Liver (tissue), 9 donors: ENCODE results near the gene NUP35. TPM values are rescaled to one million over a fixed set of nuclear protein-coding genes. Genes with fewer than 3 reads are reported as not detected.
"Not testable (repeated sequence)": the region's sequence is repeated elsewhere in the genome, so short reads cannot be mapped to it uniquely, and the experiment has no call there.

Experiments
- DNase-seq: peaks from one replicate; pipeline ENCODE4 v3.0.0-alpha.2; 2017; ENCODE audit warnings: low spot score
- H3K27ac ChIP-seq, 2 donors: one replicate each; pipeline ENCODE4 v1.7.0; 2013; ENCODE audit warnings: inconsistent platforms in 2 of 2, low read length in 2 of 2, control low read depth in 1 of 2, low read depth in 1 of 2, mild to moderate bottlenecking in 1 of 2
- H3K27me3 ChIP-seq, 4 donors: one replicate each; pipeline versions ENCODE4 v1.6.1 to v1.7.0; 2013; ENCODE audit warnings: low read length in 3 of 4, inconsistent platforms in 1 of 4, mild to moderate bottlenecking in 1 of 4, moderate library complexity in 1 of 4; ENCODE audit not compliant: control insufficient read depth in 4 of 4, insufficient read depth in 4 of 4
- H3K36me3 ChIP-seq, 4 donors: one replicate each; pipeline versions ENCODE4 v1.6.1 to v1.7.0; 2013; ENCODE audit warnings: low read length in 3 of 4, mild to moderate bottlenecking in 3 of 4, low read depth in 1 of 4, moderate library complexity in 1 of 4; ENCODE audit not compliant: control insufficient read depth in 4 of 4, insufficient read depth in 3 of 4
- H3K4me1 ChIP-seq, 4 donors: one replicate each; pipeline versions ENCODE4 v1.6.1 to v1.7.0; 2013; ENCODE audit warnings: low read length in 3 of 4, mild to moderate bottlenecking in 3 of 4, moderate library complexity in 1 of 4; ENCODE audit not compliant: control insufficient read depth in 4 of 4, insufficient read depth in 4 of 4
- H3K4me3 ChIP-seq, 3 donors: one replicate each; pipeline versions ENCODE4 v1.6.1 to v1.7.0; 2013; ENCODE audit warnings: low read length in 3 of 3, control low read depth in 1 of 3, low read depth in 1 of 3, mild to moderate bottlenecking in 1 of 3
- H3K9ac ChIP-seq, 2 donors: one replicate each; pipeline ENCODE4 v1.7.0; 2013; ENCODE audit warnings: low read length in 2 of 2, mild to moderate bottlenecking in 2 of 2, moderate library complexity in 2 of 2, control low read depth in 1 of 2, low read depth in 1 of 2
- H3K9me3 ChIP-seq, 4 donors: one replicate each; pipeline versions ENCODE4 v1.6.1 to v1.7.0; 2013; ENCODE audit warnings: low read length in 3 of 4; ENCODE audit not compliant: control insufficient read depth in 4 of 4
- EGR1 ChIP-seq, 2 donors: IDR thresholded peaks; 2 replicates each; pipeline ENCODE4 v1.6.1; 2016 to 2018; ENCODE audit warnings: antibody characterized with exemption in 2 of 2, low read depth in 2 of 2
- FOXA1 ChIP-seq: IDR thresholded peaks from 2 replicates; pipeline ENCODE4 v1.6.1; 2016; ENCODE audit warnings: antibody characterized with exemption
- FOXA2 ChIP-seq: IDR thresholded peaks from 2 replicates; pipeline ENCODE4 v1.6.1; 2016; ENCODE audit warnings: antibody characterized with exemption
- GABPA ChIP-seq, 2 donors: IDR thresholded peaks in 1 of 2; conservative IDR thresholded peaks in 1 of 2; 2 replicates each; pipeline ENCODE4 v1.6.1; 2016; ENCODE audit warnings: antibody characterized with exemption in 2 of 2, mild to moderate bottlenecking in 1 of 2, moderate library complexity in 1 of 2
- HNF4A ChIP-seq, 2 donors: conservative IDR thresholded peaks; 2 replicates each; pipeline ENCODE4 v1.6.1; 2016; ENCODE audit warnings: antibody characterized with exemption in 2 of 2, mild to moderate bottlenecking in 2 of 2
- HNF4G ChIP-seq: IDR thresholded peaks from 2 replicates; pipeline ENCODE4 v1.6.1; 2016; ENCODE audit warnings: antibody characterized with exemption
- JUND ChIP-seq, 2 donors: IDR thresholded peaks; 2 replicates each; pipeline ENCODE4 v1.6.1; 2016; ENCODE audit warnings: antibody characterized with exemption in 2 of 2
- NR2F2 ChIP-seq: IDR thresholded peaks from 2 replicates; pipeline ENCODE4 v1.6.1; 2016; ENCODE audit warnings: antibody characterized with exemption
- RAD21 ChIP-seq, 2 donors: IDR thresholded peaks; 2 replicates each; pipeline ENCODE4 v1.6.1; 2016; ENCODE audit warnings: antibody characterized with exemption in 2 of 2, mild to moderate bottlenecking in 2 of 2
- RXRA ChIP-seq, 2 donors: IDR thresholded peaks; 2 replicates each; pipeline ENCODE4 v1.6.1; 2017 to 2018; ENCODE audit warnings: antibody characterized with exemption in 2 of 2, mild to moderate bottlenecking in 1 of 2
- SP1 ChIP-seq: IDR thresholded peaks from 2 replicates; pipeline ENCODE4 v1.6.1; 2018; ENCODE audit warnings: antibody characterized with exemption, mild to moderate bottlenecking
- TAF1 ChIP-seq: conservative IDR thresholded peaks from 2 replicates; pipeline ENCODE4 v1.6.1; 2016; ENCODE audit warnings: antibody characterized with exemption, mild to moderate bottlenecking
- YY1 ChIP-seq: IDR thresholded peaks from 2 replicates; pipeline ENCODE4 v1.6.1; 2016; ENCODE audit warnings: antibody characterized with exemption, mild to moderate bottlenecking
- WGBS: extraction: QIAGEN DNeasy Blood & Tissue Kit; methylation state at CpG from one replicate; pipeline ENCODE4 v1.1.7; 2013; 5-methylcytosine and 5-hydroxymethylcytosine counted together
- polyA plus RNA-seq, 2 donors: library from polyadenylated mRNA; stranded (reverse) in 1 of 2; unstranded in 1 of 2; fragments of 200-250 nt in 1 of 2; fragments of >200 nt in 1 of 2; fragmentation: Nextera tagmentation in 1 of 2; extraction: Ambion mirVana in 1 of 2; gene quantifications; one replicate each; pipeline versions ENCODE4 v1.2.1 to v1.2.3, GENCODE V29; 2013 to 2015
- total RNA-seq, 2 donors: library from RNA; depleted of rRNA; stranded (reverse); fragments of >200 nt; gene quantifications; one replicate each; pipeline ENCODE4 v1.2.3, GENCODE V29; 2014
- TF ChIP-seq, protein P1 (sequence below): IDR thresholded peaks from 2 replicates; pipeline ENCODE4 v1.6.1; 2016; ENCODE audit warnings: antibody characterized with exemption
- TF ChIP-seq, protein P2 (sequence below): IDR thresholded peaks from 2 replicates; pipeline ENCODE4 v1.6.1; 2016; ENCODE audit warnings: antibody characterized with exemption, mild to moderate bottlenecking
- TF ChIP-seq, protein P3 (sequence below): IDR thresholded peaks from 2 replicates; pipeline ENCODE4 v1.6.1; 2016; ENCODE audit warnings: antibody characterized with exemption
- TF ChIP-seq, protein P4 (sequence below): fragments of 150-350 bp; IDR thresholded peaks from 2 replicates; pipeline ENCODE4 v1.5.1; 2017; ENCODE audit warnings: improper control_type of control experiment, low read depth, low read length; ENCODE audit not compliant: missing input control
- TF ChIP-seq, protein P5 (sequence below): IDR thresholded peaks from 2 replicates; pipeline ENCODE4 v1.6.1; 2016; ENCODE audit warnings: antibody characterized with exemption
- donor health status: healthy.
- donor health status: healthy.
- donor health status: healthy.
- donor health status: healthy.
- donor health status: healthy.

NUP35 gene
- total and polyA plus RNA-seq, 4 donors = 6.8 to 15.0 (median 10.8) TPM

DNA sequence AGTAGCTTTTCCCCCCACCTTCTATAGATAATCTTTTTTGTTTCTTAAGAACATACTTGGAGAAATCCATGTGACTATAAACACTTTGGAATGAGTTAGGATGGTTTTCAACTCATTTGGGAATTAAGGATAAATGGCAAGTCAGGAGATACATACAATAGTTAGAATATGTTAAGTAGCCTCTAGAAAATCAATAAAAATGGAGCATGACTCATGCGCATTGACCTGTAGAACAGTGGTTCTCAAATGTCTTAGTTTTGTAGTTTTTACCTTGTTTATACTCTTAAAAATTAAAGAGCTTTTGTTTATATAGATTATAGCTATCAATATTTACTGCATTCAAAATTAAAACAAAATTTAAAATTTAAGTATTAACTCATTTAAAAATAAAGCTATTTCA, 24.7 kb downstream of the NUP35 start:
- 100% methylated on average over 1 of the region's 1 CpG for whole genome bisulfite sequencing

DNA sequence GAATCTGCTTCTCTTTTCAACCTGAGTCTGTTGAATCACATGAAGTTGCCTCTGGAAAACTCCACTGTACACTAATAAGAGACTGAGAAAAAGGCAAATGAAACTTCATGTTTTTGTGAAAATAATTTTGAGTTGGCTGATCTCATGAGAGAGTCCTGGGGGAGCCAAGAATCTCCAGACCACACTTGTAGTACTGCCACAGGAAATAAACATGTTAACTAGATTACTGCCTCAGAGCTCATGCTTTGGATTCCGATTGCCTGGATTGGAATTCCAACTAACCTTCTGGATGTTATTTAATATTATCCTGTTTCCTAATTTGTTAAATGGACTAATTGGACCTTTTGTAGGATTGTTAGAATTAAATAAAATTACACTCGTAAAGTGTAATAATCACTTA, 25.2 kb downstream of the NUP35 start:
- WGBS = 89% methylated on average over 2 of the region's 2 CpGs
- Histone ChIP-seq H3K9me3 (no peaks in the 10 kb centered on the region), H3K4me3 (no peak overlapping the region), H3K36me3 (peaks cover 0 to 8% (median 1%) of the 10 kb centered on the region in 4 donors), H3K9ac (no peak overlapping the region), H3K4me1 (no peaks in the 10 kb centered on the region), H3K27me3 (no peaks in the 10 kb centered on the region), H3K27ac (no peak overlapping the region)
- no peak for DNase-seq
- TF ChIP-seq HNF4G = no peak
- TF ChIP-seq, protein P1, sequence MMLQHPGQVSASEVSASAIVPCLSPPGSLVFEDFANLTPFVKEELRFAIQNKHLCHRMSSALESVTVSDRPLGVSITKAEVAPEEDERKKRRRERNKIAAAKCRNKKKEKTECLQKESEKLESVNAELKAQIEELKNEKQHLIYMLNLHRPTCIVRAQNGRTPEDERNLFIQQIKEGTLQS = no peak
- no peak for TF ChIP-seq EGR1 (IDR thresholded peaks at IDR 0.05; ENCODE audit: low read depth in 2 of 2)
- TF ChIP-seq JUND (IDR thresholded peaks at IDR 0.05) = no peak
- TF ChIP-seq, protein P2, sequence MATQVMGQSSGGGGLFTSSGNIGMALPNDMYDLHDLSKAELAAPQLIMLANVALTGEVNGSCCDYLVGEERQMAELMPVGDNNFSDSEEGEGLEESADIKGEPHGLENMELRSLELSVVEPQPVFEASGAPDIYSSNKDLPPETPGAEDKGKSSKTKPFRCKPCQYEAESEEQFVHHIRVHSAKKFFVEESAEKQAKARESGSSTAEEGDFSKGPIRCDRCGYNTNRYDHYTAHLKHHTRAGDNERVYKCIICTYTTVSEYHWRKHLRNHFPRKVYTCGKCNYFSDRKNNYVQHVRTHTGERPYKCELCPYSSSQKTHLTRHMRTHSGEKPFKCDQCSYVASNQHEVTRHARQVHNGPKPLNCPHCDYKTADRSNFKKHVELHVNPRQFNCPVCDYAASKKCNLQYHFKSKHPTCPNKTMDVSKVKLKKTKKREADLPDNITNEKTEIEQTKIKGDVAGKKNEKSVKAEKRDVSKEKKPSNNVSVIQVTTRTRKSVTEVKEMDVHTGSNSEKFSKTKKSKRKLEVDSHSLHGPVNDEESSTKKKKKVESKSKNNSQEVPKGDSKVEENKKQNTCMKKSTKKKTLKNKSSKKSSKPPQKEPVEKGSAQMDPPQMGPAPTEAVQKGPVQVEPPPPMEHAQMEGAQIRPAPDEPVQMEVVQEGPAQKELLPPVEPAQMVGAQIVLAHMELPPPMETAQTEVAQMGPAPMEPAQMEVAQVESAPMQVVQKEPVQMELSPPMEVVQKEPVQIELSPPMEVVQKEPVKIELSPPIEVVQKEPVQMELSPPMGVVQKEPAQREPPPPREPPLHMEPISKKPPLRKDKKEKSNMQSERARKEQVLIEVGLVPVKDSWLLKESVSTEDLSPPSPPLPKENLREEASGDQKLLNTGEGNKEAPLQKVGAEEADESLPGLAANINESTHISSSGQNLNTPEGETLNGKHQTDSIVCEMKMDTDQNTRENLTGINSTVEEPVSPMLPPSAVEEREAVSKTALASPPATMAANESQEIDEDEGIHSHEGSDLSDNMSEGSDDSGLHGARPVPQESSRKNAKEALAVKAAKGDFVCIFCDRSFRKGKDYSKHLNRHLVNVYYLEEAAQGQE = no peak
- no peak for TF ChIP-seq RAD21 (IDR thresholded peaks at IDR 0.05)
- TF ChIP-seq, protein P3, sequence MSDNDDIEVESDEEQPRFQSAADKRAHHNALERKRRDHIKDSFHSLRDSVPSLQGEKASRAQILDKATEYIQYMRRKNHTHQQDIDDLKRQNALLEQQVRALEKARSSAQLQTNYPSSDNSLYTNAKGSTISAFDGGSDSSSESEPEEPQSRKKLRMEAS = no peak
- TF ChIP-seq YY1 = no peak

More for the DNA sequence above, 24.7 kb downstream of the NUP35 start:
- Histone ChIP-seq H3K27ac (no peak overlapping the region), H3K4me1 (no peaks in the 10 kb centered on the region), H3K9ac (no peak overlapping the region), H3K4me3 (no peak overlapping the region), H3K9me3 (peaks cover 0 to 2% (median under 1%) of the 10 kb centered on the region in 4 donors), H3K36me3 (peaks cover under 1 to 10% (median 2%) of the 10 kb centered on the region in 4 donors), H3K27me3 (no peaks in the 10 kb centered on the region)
- TF ChIP-seq SP1 (no peak), TAF1 (no peak), HNF4G (no peak), RXRA (IDR thresholded peaks at IDR 0.05) (no peak), GABPA (IDR thresholded peaks at IDR 0.05 in 1 of 2, conservative IDR thresholded peaks at IDR 0.05 in 1 of 2) (no peak), HNF4A (conservative IDR thresholded peaks at IDR 0.05) (no peak), FOXA2 (no peak), NR2F2 (no peak), YY1 (no peak), FOXA1 (no peak), EGR1 (IDR thresholded peaks at IDR 0.05; ENCODE audit: low read depth in 2 of 2) (no peak)
- TF ChIP-seq, protein P4, sequence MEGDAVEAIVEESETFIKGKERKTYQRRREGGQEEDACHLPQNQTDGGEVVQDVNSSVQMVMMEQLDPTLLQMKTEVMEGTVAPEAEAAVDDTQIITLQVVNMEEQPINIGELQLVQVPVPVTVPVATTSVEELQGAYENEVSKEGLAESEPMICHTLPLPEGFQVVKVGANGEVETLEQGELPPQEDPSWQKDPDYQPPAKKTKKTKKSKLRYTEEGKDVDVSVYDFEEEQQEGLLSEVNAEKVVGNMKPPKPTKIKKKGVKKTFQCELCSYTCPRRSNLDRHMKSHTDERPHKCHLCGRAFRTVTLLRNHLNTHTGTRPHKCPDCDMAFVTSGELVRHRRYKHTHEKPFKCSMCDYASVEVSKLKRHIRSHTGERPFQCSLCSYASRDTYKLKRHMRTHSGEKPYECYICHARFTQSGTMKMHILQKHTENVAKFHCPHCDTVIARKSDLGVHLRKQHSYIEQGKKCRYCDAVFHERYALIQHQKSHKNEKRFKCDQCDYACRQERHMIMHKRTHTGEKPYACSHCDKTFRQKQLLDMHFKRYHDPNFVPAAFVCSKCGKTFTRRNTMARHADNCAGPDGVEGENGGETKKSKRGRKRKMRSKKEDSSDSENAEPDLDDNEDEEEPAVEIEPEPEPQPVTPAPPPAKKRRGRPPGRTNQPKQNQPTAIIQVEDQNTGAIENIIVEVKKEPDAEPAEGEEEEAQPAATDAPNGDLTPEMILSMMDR = no peak
- TF ChIP-seq, protein P1 = no peak
- TF ChIP-seq, protein P2 = no peak
- TF ChIP-seq, protein P5, sequence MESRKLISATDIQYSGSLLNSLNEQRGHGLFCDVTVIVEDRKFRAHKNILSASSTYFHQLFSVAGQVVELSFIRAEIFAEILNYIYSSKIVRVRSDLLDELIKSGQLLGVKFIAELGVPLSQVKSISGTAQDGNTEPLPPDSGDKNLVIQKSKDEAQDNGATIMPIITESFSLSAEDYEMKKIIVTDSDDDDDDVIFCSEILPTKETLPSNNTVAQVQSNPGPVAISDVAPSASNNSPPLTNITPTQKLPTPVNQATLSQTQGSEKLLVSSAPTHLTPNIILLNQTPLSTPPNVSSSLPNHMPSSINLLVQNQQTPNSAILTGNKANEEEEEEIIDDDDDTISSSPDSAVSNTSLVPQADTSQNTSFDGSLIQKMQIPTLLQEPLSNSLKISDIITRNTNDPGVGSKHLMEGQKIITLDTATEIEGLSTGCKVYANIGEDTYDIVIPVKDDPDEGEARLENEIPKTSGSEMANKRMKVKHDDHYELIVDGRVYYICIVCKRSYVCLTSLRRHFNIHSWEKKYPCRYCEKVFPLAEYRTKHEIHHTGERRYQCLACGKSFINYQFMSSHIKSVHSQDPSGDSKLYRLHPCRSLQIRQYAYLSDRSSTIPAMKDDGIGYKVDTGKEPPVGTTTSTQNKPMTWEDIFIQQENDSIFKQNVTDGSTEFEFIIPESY = no peak
- no peak for DNase-seq

DNA sequence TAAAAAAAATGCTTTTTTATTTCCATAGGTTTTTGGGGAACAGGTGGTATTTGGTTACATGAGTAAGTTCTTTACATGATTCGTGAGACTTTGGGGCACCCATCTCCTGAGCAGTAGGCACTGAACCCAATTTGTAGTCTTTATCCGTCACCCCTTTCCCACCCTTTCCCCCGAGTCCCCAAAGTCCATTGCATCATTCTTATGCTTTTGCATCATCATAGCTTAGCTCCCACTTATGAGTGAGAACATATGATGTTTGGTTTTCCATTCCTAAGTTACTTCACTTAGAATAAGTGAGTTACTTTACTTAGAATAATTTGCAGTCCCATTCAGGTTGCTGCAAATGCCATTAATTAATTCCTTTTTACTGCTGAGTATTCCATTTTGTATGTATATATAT, 28.0 kb downstream of the NUP35 start:
- not testable (repeated sequence) for H3K36me3 ChIP-seq, H3K4me3 ChIP-seq, H3K9me3 ChIP-seq, H3K4me1 ChIP-seq, DNase-seq, H3K9ac ChIP-seq, H3K27me3 ChIP-seq, H3K27ac ChIP-seq
- 96% methylated on average over 3 of the region's 3 CpGs for WGBS
